AG04450 (cell line): Measurements from ENCODE around the gene PFN1. TPM values are rescaled to one million over a fixed set of nuclear protein-coding genes. Genes with fewer than 3 reads are reported as not detected.
A peak's percentile ranks its signal among the peaks of the same experiment; 100 is the strongest.

Experiments used
- CTCF ChIA-PET: fragments of 300-600, 350-600 bp; formaldehyde crosslinking; extraction: SDS; loops from one replicate; lab custom pipeline; 2022; ENCODE audit warnings: antibody characterized with exemption, inconsistent platforms; lab: Charles Lee
- POLR2A ChIA-PET: fragments of 350-600 bp; formaldehyde crosslinking; extraction: SDS; loops from one replicate; lab custom pipeline; 2021; ENCODE audit warnings: antibody characterized with exemption, inconsistent platforms; lab: Yijun Ruan, JAX
- DNase-seq: peaks from one replicate; pipeline ENCODE4 v3.0.0-alpha.2; 2011; ENCODE audit warnings: low read depth, low spot score
- H3K27ac ChIP-seq: one replicate; pipeline ENCODE4 v1.5.1; 2012; ENCODE audit warnings: low read depth, low read length, control low read depth
- H3K27me3 ChIP-seq: one replicate; pipeline ENCODE4 v1.6.0; 2012; ENCODE audit warnings: low read length; ENCODE audit not compliant: control insufficient read depth, insufficient read depth
- H3K4me3 ChIP-seq: 2 replicates; pipeline ENCODE4 v1.5.1; 2011; ENCODE audit warnings: mild to moderate bottlenecking, low read depth, low read length, control low read depth
- H3K9me3 ChIP-seq: 2 replicates; pipeline ENCODE4 v1.5.1; 2012; ENCODE audit warnings: low read length; ENCODE audit not compliant: control insufficient read depth, insufficient read depth
- polyA plus RNA-seq: library from polyadenylated mRNA; depleted of rRNA; stranded (reverse); fragments of >200 nt; gene quantifications from 2 replicates; pipeline ENCODE4 v1.2.3, GENCODE V29; 2011
- TF ChIP-seq, protein P1 (sequence below): IDR thresholded peaks from 2 replicates; pipeline ENCODE4 v1.5.1; 2011; ENCODE audit warnings: low read depth, low read length, control low read depth, inconsistent platforms

PFN1 gene
- polyA plus RNA-seq, 1 experiment, result 1,141 TPM

DNA sequence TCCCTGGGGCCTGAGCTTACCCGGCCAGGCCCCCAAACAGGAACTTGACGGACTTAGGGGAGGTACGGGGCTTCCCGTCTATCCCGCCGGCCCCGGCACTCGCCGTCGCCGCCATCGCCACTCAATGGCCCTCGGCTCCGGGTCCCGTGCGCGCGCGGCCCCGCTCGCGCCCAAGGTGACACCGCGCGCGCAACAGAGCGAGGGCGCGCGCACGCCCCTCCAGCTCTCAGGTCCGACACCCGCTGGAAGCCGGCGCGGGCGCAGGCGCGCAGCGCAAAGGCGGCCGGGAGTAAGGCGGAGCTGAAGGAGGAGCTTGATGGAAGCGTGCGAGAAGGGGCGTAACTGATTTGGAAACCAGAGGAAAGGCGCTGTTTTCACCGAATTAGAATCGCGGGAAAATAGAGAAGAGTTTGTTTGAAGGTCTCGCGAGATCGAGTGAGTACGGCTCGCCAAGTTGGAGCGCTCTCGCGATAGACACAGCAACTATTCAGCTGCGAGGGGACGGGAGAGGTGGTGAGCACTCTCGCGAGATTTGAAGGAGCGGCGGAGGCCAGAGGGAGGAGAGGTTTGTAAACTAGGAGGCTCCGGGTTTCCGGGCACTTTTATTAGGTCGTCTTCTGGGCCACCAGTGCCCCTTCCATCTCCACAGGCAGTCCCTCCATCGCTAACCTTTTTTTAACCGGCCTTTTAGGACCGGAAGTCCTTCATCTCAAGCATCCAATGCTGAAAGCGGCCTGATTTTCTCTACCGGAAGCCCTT, 8.4 kb downstream of the PFN1 start, which contains the start of the genes RNF167 and SLC25A11:
RNF167 (plus strand) TSS at position 473 of the 759 bp plus-strand sequence. CDS start 642 bp downstream, outside the sequence.
SLC25A11 (minus strand) TSS at position 251 of the 759 bp plus-strand sequence; CDS start at position 115, 136 bp downstream.
- Histone ChIP-seq H3K27ac (peak within 1 kb of the TSS; percentile 98), H3K4me3 (peak within 1 kb of the TSS; percentile 92), H3K27me3 (no peaks in the 10 kb centered on the region), H3K9me3 (no peaks in the 10 kb centered on the region; the same call in 1 of the 2 replicates)
- POLR2A ChIA-PET, result interaction anchor here (1.0 to 2.4 kb wide), 12 partner anchors 9 to 144 kb away, joined by 3 to 55 read pairs (median 5); partner anchors contain the start of genes ENO3, INCA1, KIF1C and PFN1
- TF ChIP-seq, protein P1, sequence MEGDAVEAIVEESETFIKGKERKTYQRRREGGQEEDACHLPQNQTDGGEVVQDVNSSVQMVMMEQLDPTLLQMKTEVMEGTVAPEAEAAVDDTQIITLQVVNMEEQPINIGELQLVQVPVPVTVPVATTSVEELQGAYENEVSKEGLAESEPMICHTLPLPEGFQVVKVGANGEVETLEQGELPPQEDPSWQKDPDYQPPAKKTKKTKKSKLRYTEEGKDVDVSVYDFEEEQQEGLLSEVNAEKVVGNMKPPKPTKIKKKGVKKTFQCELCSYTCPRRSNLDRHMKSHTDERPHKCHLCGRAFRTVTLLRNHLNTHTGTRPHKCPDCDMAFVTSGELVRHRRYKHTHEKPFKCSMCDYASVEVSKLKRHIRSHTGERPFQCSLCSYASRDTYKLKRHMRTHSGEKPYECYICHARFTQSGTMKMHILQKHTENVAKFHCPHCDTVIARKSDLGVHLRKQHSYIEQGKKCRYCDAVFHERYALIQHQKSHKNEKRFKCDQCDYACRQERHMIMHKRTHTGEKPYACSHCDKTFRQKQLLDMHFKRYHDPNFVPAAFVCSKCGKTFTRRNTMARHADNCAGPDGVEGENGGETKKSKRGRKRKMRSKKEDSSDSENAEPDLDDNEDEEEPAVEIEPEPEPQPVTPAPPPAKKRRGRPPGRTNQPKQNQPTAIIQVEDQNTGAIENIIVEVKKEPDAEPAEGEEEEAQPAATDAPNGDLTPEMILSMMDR, result no peak
- DNase-seq, result peak; percentile 99
- CTCF ChIA-PET, result interaction anchor here (0.6 to 2.8 kb wide), 6 partner anchors 16 to 314 kb away, joined by 3 to 25 read pairs (median 4); partner anchors contain the start of gene CAMTA2

DNA sequence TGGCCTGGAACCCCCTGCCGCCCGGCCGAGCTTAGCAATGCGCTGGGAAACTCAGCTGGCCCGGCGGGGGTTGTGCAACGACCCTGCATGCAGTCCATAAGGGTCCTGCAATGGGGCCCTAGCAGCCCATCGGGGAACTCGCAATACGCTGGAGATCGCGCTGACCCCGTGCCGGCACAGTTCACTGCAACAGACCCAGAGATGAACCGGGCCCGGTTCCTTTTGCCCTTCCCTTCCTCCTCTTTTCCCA, 8.9 kb downstream of the PFN1 start:
- no peaks in the 10 kb centered on the region for H3K27me3 ChIP-seq
- DNase-seq, result no peak
- TF ChIP-seq, protein P1, result no peak
- ChIA-PET POLR2A (interaction anchor here (1.0 to 2.4 kb wide), 11 partner anchors 9 to 143 kb away, joined by 3 to 55 read pairs (median 6); partner anchors contain the start of genes ENO3, INCA1, KIF1C and PFN1), CTCF (interaction anchor here (0.6 to 2.8 kb wide), 5 partner anchors 16 to 315 kb away, joined by 3 to 25 read pairs (median 5); partner anchors contain the start of gene CAMTA2)
- H3K4me3 ChIP-seq, result peak overlapping the region; percentile 92
- H3K9me3 ChIP-seq, result no peaks in the 10 kb centered on the region; the same call in 1 of the 2 replicates
- H3K27ac ChIP-seq, result peak overlapping the region; percentile 67

DNA sequence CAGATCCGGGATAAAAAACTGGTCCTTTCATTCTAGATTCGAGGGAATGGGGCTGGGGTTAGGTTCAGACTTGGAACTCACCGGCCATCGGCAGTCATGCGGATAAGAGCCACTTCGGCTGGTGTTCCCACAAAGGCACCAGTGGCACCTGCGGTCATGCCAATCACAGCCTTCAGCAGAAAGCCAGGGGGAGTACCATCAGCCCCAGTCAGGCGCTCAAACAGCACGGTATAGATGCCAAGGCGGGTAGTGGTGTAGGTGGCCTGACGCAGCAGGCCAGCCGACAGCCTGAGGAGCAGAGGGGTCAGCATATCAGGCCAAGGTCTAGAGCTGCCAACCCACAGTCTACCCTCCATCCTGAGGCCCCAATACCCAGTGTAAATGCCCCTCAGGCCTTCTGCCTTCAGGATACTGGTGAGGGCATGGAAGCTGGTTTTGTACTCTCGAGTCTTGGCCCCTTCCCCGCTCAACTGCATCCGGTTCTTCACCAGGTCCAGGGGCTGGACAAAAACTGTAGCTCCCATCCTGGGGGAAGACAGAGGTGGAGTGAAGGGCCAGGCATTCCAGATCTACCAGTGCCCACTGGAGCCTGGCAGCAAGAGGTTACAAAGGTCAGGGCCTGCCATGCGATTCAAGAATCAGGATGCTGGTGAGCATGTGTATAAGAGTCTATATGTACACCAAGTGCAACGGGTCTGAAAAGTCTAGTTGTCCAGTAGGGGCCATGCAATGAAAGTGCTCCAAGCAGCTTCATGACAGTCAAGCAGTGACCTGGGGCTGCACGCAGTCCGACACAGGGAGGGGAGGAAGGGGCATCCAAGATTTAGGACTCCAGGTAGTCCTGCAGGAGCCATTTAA, 9.4 kb downstream of the PFN1 start:
- no peaks in the 10 kb centered on the region; the same call in 1 of the 2 replicates for H3K9me3 ChIP-seq
- ChIA-PET POLR2A (interaction anchor here (0.5 to 2.4 kb wide), 9 partner anchors 9 to 516 kb away, joined by 3 to 55 read pairs (median 8); partner anchors contain the start of genes ENO3, INCA1, KIF1C and PFN1), CTCF (interaction anchor here (1.1 to 2.8 kb wide), 3 partner anchors 15 to 49 kb away, joined by 5 to 25 read pairs (median 5); partner anchors contain the start of gene CAMTA2)
- peak overlapping the region; percentile 92 for H3K4me3 ChIP-seq
- H3K27ac ChIP-seq, result peak overlapping the region; percentile 67
- no peaks in the 10 kb centered on the region for H3K27me3 ChIP-seq
- TF ChIP-seq, protein P1, result no peak
- no peak for DNase-seq

DNA sequence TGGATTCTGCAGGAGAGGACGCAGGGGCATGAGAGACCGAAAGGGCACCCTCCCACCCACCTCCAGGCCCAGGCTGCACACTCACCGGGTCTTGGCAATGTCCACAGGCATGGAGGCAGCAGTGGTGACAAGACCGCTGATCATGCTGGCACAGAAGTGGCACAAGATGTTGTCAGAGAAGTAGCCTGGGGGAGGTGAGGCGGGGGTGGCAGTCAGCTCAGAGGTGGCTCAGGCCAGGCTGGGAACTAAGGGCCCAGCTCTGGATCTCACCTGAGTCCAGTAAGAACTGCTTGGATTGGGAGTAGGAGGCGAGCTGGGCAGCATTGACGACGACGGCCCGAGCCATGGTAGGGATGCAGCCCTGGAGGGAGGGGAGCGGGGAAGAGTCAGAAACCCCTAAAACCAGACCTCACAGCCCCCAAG, 10.2 kb downstream of the PFN1 start:
- Histone ChIP-seq H3K27me3 (no peaks in the 10 kb centered on the region), H3K27ac (no peak overlapping the region), H3K9me3 (no peaks in the 10 kb centered on the region; the same call in 1 of the 2 replicates), H3K4me3 (no peak overlapping the region)
- CTCF ChIA-PET, result interaction anchor here (2.8 kb wide), 1 partner anchor 29 kb away, joined by 25 read pairs; no protein-coding TSS in a partner anchor
- TF ChIP-seq, protein P1, result no peak
- POLR2A ChIA-PET, result interaction anchor here (2.4 kb wide), 1 partner anchor 60 kb away, joined by 15 read pairs; the partner anchor contains the start of genes INCA1 and KIF1C
- DNase-seq, result no peak
